ENCODE data around the gene SUSD4. TPM values are rescaled to one million over a fixed set of nuclear protein-coding genes. Genes with fewer than 3 reads are reported as not detected.

The SUSD4 gene
- total RNA-seq, 1 donor from 2014 or later, result 26.3 TPM

GRCh38 chr1:223199094-223199647 is 164.8 kb downstream of the SUSD4 start:
- Histone ChIP-seq H3K27ac (no peak overlapping the region), H3K36me3 (no peaks in the 10 kb centered on the region), H3K4me1 (no peaks in the 10 kb centered on the region), H3K4me3 (no peak overlapping the region), H3K9me3 (no peaks in the 10 kb centered on the region), H3K27me3 (no peaks in the 10 kb centered on the region)
- TF ChIP-seq POLR2A (IDR thresholded peaks at IDR 0.05) (no peak), POLR2AphosphoS5 (IDR thresholded peaks at IDR 0.05; ENCODE audit: insufficient read depth in 1 of 2, low read depth in 1 of 2) (no peak), CTCF (IDR thresholded peaks at IDR 0.05) (no peak)
- no peak for DNase-seq (ENCODE audit: extremely low spot score in 2 of 2)
- intact Hi-C loops (cut with DNase I), result no loop called here

- no peaks in the 10 kb centered on the region for H3K9me3 ChIP-seq
- H3K27me3 ChIP-seq, result no peaks in the 10 kb centered on the region
- H3K27ac ChIP-seq, result no peak overlapping the region
- intact Hi-C loops (cut with DNase I), result no loop called here
- H3K36me3 ChIP-seq, result no peaks in the 10 kb centered on the region
- DNase-seq (ENCODE audit: extremely low spot score in 2 of 2), result no peak
- no peaks in the 10 kb centered on the region for H3K4me1 ChIP-seq
- TF ChIP-seq POLR2A (IDR thresholded peaks at IDR 0.05), result no peak
- H3K4me3 ChIP-seq, result no peak overlapping the region
These were observed 165.4 kb downstream of the SUSD4 start for GRCh38 chr1:223198628-223198965.

- no peak for TF ChIP-seq POLR2AphosphoS5 (IDR thresholded peaks at IDR 0.05; ENCODE audit: insufficient read depth in 1 of 2, low read depth in 1 of 2)
- Histone ChIP-seq H3K9me3 (no peaks in the 10 kb centered on the region), H3K4me1 (no peaks in the 10 kb centered on the region), H3K36me3 (no peaks in the 10 kb centered on the region), H3K4me3 (no peak overlapping the region), H3K27me3 (no peaks in the 10 kb centered on the region), H3K27ac (no peak overlapping the region)
- no peak for DNase-seq (ENCODE audit: extremely low spot score in 2 of 2)
- intact Hi-C loops (cut with DNase I), result no loop called here
These were observed 165.9 kb downstream of the SUSD4 start for GRCh38 chr1:223197923-223198627.

GRCh38 chr1:223189903-223190724 is 173.9 kb downstream of the SUSD4 start:
- Histone ChIP-seq H3K27me3 (no peaks in the 10 kb centered on the region), H3K36me3 (no peaks in the 10 kb centered on the region), H3K9me3 (no peaks in the 10 kb centered on the region), H3K4me3 (no peak overlapping the region), H3K27ac (no peak overlapping the region), H3K4me1 (no peaks in the 10 kb centered on the region)
- TF ChIP-seq POLR2A (IDR thresholded peaks at IDR 0.05), result no peak
- no peak for TF ChIP-seq CTCF (IDR thresholded peaks at IDR 0.05)
- TF ChIP-seq POLR2AphosphoS5 (IDR thresholded peaks at IDR 0.05; ENCODE audit: insufficient read depth in 1 of 2, low read depth in 1 of 2), result no peak
- DNase-seq (ENCODE audit: extremely low spot score in 2 of 2), result peak in 1 of 2 donors; percentile 81
- intact Hi-C loops (cut with DNase I), result no loop called here

GRCh38 chr1:223189525-223189902 is 174.5 kb downstream of the SUSD4 start:
- Histone ChIP-seq H3K4me1 (no peaks in the 10 kb centered on the region), H3K36me3 (no peaks in the 10 kb centered on the region), H3K27ac (no peak overlapping the region), H3K4me3 (no peak overlapping the region), H3K27me3 (no peaks in the 10 kb centered on the region), H3K9me3 (no peaks in the 10 kb centered on the region)
- peak in 1 of 2 donors; percentile 71 for DNase-seq (ENCODE audit: extremely low spot score in 2 of 2)
- TF ChIP-seq POLR2A (IDR thresholded peaks at IDR 0.05) (no peak), POLR2AphosphoS5 (IDR thresholded peaks at IDR 0.05; ENCODE audit: insufficient read depth in 1 of 2, low read depth in 1 of 2) (no peak), CTCF (IDR thresholded peaks at IDR 0.05) (no peak)
- intact Hi-C loops (cut with DNase I), result no loop called here
